ENCODE results near the gene SAP30L. TPM values are rescaled to one million over a fixed set of nuclear protein-coding genes. Genes with fewer than 3 reads are reported as not detected.

SAP30L gene
- total and polyA plus RNA-seq, 12 donors = 14.4 to 38.3 (median 33.8) TPM

DNA sequence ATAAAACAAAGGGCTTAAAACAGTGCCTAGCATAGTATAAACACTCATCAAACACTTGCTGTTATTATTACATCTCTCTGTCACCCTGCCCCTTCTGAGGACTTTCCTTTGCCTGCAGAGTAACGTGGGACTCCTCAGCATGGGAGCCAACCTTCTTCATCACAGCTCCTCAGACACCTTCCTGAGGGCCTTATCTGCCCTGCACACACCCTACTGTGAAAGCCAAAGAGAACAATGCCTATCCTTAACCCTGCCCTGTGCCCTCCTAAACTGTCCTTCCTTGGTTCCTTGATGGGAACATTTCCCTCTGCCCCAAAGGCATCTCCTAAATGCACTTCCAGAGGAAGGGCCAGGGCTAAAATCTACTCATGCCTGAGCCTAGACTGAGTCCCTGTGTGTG, 52.8 kb downstream of the SAP30L start:
- no peaks in the 10 kb centered on the region for H3K9me3 ChIP-seq
- DNase-seq = no peak
- no peaks in the 10 kb centered on the region for H3K4me1 ChIP-seq
- intact Hi-C loops (cut with DNase I) = no loop called here
- H3K27ac ChIP-seq = no peak overlapping the region
- TF ChIP-seq, protein P1, sequence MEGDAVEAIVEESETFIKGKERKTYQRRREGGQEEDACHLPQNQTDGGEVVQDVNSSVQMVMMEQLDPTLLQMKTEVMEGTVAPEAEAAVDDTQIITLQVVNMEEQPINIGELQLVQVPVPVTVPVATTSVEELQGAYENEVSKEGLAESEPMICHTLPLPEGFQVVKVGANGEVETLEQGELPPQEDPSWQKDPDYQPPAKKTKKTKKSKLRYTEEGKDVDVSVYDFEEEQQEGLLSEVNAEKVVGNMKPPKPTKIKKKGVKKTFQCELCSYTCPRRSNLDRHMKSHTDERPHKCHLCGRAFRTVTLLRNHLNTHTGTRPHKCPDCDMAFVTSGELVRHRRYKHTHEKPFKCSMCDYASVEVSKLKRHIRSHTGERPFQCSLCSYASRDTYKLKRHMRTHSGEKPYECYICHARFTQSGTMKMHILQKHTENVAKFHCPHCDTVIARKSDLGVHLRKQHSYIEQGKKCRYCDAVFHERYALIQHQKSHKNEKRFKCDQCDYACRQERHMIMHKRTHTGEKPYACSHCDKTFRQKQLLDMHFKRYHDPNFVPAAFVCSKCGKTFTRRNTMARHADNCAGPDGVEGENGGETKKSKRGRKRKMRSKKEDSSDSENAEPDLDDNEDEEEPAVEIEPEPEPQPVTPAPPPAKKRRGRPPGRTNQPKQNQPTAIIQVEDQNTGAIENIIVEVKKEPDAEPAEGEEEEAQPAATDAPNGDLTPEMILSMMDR (IDR thresholded peaks at IDR 0.05) = no peak
- H3K36me3 ChIP-seq = no peaks in the 10 kb centered on the region
- no peak overlapping the region for H3K4me3 ChIP-seq
- no peak for ATAC-seq
- peaks cover 0 to 61% (median 38%) of the 10 kb centered on the region in 7 donors for H3K27me3 ChIP-seq
- 59 to 85% methylated on average over 1 of the region's 1 CpG for WGBS, 2 donors

DNA sequence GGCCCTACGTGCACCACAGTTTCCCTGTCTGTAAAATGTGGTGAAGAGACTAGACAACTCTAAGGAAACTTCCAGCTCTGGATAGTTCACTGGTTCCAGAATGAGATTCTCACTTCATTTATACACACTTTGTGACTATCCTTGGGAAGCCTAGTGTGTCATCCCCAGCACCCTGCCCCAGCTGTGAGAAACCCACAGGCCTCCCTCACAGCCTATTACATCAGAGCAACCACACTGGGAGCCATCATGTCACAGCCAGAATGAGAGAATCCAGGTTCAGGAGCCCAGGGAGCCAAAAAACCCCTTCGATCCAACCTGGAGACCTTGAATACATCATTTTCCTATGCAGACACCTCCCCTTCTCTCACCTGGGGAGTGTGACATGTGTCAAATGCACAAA, 53.2 kb downstream of the SAP30L start:
- no peak overlapping the region for H3K4me3 ChIP-seq
- peaks cover 0 to 57% (median 34%) of the 10 kb centered on the region in 7 donors for H3K27me3 ChIP-seq
- TF ChIP-seq, protein P1 (IDR thresholded peaks at IDR 0.05) = no peak
- WGBS, 2 donors = 77 to 88% methylated on average over 2 of the region's 2 CpGs
- H3K9me3 ChIP-seq = no peaks in the 10 kb centered on the region
- H3K4me1 ChIP-seq = no peaks in the 10 kb centered on the region
- no peak overlapping the region for H3K27ac ChIP-seq
- intact Hi-C loops (cut with DNase I) = no loop called here
- H3K36me3 ChIP-seq = no peaks in the 10 kb centered on the region
- no peak for DNase-seq
- no peak for ATAC-seq

DNA sequence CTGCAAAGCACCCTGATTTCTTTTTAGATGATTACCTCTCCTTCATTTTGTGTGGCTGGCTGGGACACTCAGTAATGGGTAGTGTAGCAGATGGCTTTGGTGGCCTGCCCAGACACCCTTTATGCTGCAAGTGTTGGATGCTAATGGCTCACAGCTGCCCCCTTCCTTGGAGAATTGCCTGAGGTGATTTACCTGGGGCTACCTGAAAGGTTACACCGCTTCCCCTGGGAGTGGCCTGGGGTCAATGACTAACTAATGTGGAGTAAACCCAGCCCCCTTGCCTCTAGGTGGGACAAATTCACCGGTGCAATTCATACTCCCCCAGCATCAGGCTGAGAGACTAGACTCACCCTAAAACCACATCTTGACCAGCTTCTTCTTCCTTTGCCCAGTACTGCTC, 55.8 kb downstream of the SAP30L start:
- WGBS, 2 donors = 57 to 60% methylated on average over 2 of the region's 2 CpGs
- H3K36me3 ChIP-seq = no peaks in the 10 kb centered on the region
- DNase-seq = no peak
- TF ChIP-seq, protein P1 (IDR thresholded peaks at IDR 0.05) = no peak
- H3K27me3 ChIP-seq = peaks cover 0 to 38% (median 22%) of the 10 kb centered on the region in 7 donors
- H3K9me3 ChIP-seq = no peaks in the 10 kb centered on the region
- H3K4me1 ChIP-seq = no peaks in the 10 kb centered on the region
- H3K27ac ChIP-seq = no peak overlapping the region
- no peak for ATAC-seq
- H3K4me3 ChIP-seq = no peak overlapping the region
- intact Hi-C loops (cut with DNase I) = no loop called here

DNA sequence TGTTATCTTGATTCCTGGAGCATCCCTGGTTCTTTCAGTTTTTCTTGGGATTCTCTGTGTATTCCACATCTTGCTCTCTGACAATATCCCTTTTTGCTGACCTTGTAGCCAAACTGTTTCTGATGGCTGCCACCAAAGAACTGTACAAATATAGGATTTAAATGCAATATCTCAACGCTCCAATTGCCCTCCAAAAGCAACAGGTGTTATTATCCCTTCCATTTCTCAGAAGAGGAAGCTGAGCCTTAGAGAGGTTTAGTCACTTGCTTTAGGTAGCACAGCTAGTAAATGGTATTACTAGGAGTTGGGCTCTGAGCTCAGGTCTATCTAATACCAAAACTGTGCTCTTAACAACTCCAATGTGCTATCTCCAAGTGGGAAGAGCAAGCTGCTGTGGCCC, 56.4 kb downstream of the SAP30L start:
- Histone ChIP-seq H3K9me3 (no peaks in the 10 kb centered on the region), H3K27ac (no peak overlapping the region), H3K4me3 (no peak overlapping the region), H3K4me1 (no peaks in the 10 kb centered on the region), H3K27me3 (peaks cover 0 to 38% (median 17%) of the 10 kb centered on the region in 7 donors), H3K36me3 (no peaks in the 10 kb centered on the region)
- DNase-seq (no peak), ATAC-seq (no peak)
- WGBS, 2 donors = 93 to 94% methylated on average over 1 of the region's 1 CpG
- TF ChIP-seq, protein P1 (IDR thresholded peaks at IDR 0.05) = no peak
- intact Hi-C loops (cut with DNase I) = no loop called here

DNA sequence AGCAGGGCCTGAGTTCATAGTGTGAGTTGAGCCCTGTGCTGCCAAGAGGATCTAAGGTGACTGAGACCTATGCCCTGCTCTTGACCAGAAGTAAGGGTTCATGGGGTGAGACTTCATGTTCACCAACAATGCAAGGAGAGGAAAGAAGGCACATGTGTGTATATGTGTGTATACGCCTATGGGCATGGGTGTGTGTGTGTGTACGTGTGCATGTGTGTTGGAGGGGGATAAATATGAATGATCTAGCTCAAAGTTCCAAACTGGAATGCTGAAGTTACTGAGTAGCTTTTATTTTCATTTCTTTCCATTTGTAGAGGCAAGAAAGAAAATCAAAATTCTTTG, 57.9 kb downstream of the SAP30L start:
- H3K36me3 ChIP-seq = no peaks in the 10 kb centered on the region
- intact Hi-C loops (cut with DNase I) = no loop called here
- 94 to 96% methylated on average over 2 of the region's 2 CpGs for WGBS, 2 donors

More for the DNA sequence above, 57.9 kb downstream of the SAP30L start:
- Histone ChIP-seq H3K27ac (no peak overlapping the region), H3K27me3 (peaks cover 0 to 39% (median 8%) of the 10 kb centered on the region in 7 donors), H3K9me3 (no peaks in the 10 kb centered on the region), H3K4me3 (no peak overlapping the region), H3K4me1 (no peaks in the 10 kb centered on the region)
- TF ChIP-seq, protein P1 (IDR thresholded peaks at IDR 0.05) = no peak
- DNase-seq (no peak), ATAC-seq (no peak)
